Heart left ventricle (tissue), 13 donors: ENCODE data around the gene ZFAND3.

ENCODE experiments used
- CTCF ChIP-seq, 12 donors: fragments of 200-600 bp; sonication (generic) in 4 of 12; IDR thresholded peaks; one replicate each; pipeline versions ENCODE4 v1.5.0 to v1.8.0; 2018 to 2022; ENCODE audit warnings: antibody characterized with exemption in 12 of 12, mild to moderate bottlenecking in 5 of 12
- POLR2A ChIP-seq, 2 donors: fragments of 450-650 bp; IDR thresholded peaks; one replicate each; pipeline ENCODE4 v1.6.1; 2017; ENCODE audit warnings: antibody characterized with exemption in 2 of 2, mild to moderate bottlenecking in 2 of 2, moderate library complexity in 2 of 2
- donor health status: ischemic (EF 13 %, LVEDD 7.1; RV severe dilation, severe dysfunction).
- donor health status: DM: no; HTN: yes; CAD: no.
- donor health status: DM: no; HTN: no; CAD: no.
- donor health status: ischemic (EF 25% LVEDD 6.9; RV normal size, moderate dysfunction).
- donor health status: ischemic (EF 25% LVEDD 5.7; RV mildly dilated, moderate dysfunction).
- donor health status: ischemic (EF 35%, LVEDD 5.7; RV mildly dilated, moderate dysfunction).
- donor health status: nonischemic (EF 11% LVEDD 7.7; RV severe dilation, severe dysfunction).
- donor health status: DM: yes; HTN: yes; CAD: no.
- donor health status: PGD.
- donor health status: ischemic (EF 29% LVEDD 5.4; RV normal size, mild dysfunction).
- donor health status: nonischemic (EF 23%, LVEDD 6.1; RV moderate dilation, normal function).

GRCh38 chr6:37893257-37893656, 73.7 kb downstream of the ZFAND3 start:
- TF ChIP-seq POLR2A (IDR thresholded peaks at IDR 0.05) (no peak), CTCF (IDR thresholded peaks at IDR 0.05) (no peak)
